ENCODE data around the gene CALD1. TPM values are rescaled to one million over a fixed set of nuclear protein-coding genes. Genes with fewer than 3 reads are reported as not detected.

The CALD1 gene
- total and polyA plus RNA-seq, 8 donors: 146 to 1,007 (median 302) TPM

- TF ChIP-seq CTCF (IDR thresholded peaks at IDR 0.05) (no peak), POLR2AphosphoS5 (IDR thresholded peaks at IDR 0.05) (no peak), EP300 (IDR thresholded peaks at IDR 0.05) (no peak), POLR2A (IDR thresholded peaks at IDR 0.05) (no peak)
- Histone ChIP-seq H3K27me3 (no peaks in the 10 kb centered on the region), H3K27ac (no peak overlapping the region), H3K9me3 (no peaks in the 10 kb centered on the region), H3K36me3 (no peaks in the 10 kb centered on the region), H3K4me1 (peaks cover 0 to 20% (median 10%) of the 10 kb centered on the region in 4 donors), H3K4me3 (no peak overlapping the region)
- 74 to 87% (median 81%) methylated on average over 1 of the region's 1 CpG for WGBS, 5 donors
- DNase-seq: no peak
- intact Hi-C loops (cut with DNase I; ENCODE audit: low total_unique reads): no loop called here
Measured at GRCh38 chr7:134763960-134764359, 15.5 kb upstream of the CALD1 start.

- Histone ChIP-seq H3K9me3 (no peaks in the 10 kb centered on the region), H3K27me3 (no peaks in the 10 kb centered on the region), H3K4me1 (peaks cover 0 to 18% (median 10%) of the 10 kb centered on the region in 4 donors), H3K27ac (no peak overlapping the region), H3K4me3 (no peak overlapping the region), H3K36me3 (no peaks in the 10 kb centered on the region)
- WGBS, 5 donors: 85 to 94% (median 89%) methylated on average over 1 of the region's 1 CpG
- intact Hi-C loops (cut with DNase I; ENCODE audit: low total_unique reads): no loop called here
- no peak for TF ChIP-seq POLR2AphosphoS5 (IDR thresholded peaks at IDR 0.05)
- DNase-seq: no peak
Measured at GRCh38 chr7:134764365-134764764, 15.1 kb upstream of the CALD1 start.

- no peak overlapping the region for H3K4me3 ChIP-seq
- TF ChIP-seq CTCF (IDR thresholded peaks at IDR 0.05) (no peak), EP300 (IDR thresholded peaks at IDR 0.05) (no peak), POLR2AphosphoS5 (IDR thresholded peaks at IDR 0.05) (no peak), POLR2A (IDR thresholded peaks at IDR 0.05) (no peak)
- no peaks in the 10 kb centered on the region for H3K27me3 ChIP-seq
- H3K36me3 ChIP-seq: no peaks in the 10 kb centered on the region
- peak overlapping the region in 3 of 5 donors; percentile 30 to 58 (median 49) for H3K27ac ChIP-seq
- intact Hi-C loops (cut with DNase I; ENCODE audit: low total_unique reads): no loop called here
- no peaks in the 10 kb centered on the region for H3K9me3 ChIP-seq
- peaks cover 0 to 2% (median 1%) of the 10 kb centered on the region in 4 donors for H3K4me1 ChIP-seq
- peak in 1 of 2 donors; percentile 67 for DNase-seq
- 56 to 71% (median 62%) methylated on average over 15 of the region's 15 CpGs for WGBS, 5 donors
Measured at GRCh38 chr7:134766779-134767519, 12.5 kb upstream of the CALD1 start.

GRCh38 chr7:134767520-134768168 lies 11.8 kb upstream of the CALD1 start:
- intact Hi-C loops (cut with DNase I; ENCODE audit: low total_unique reads): no loop called here
- Histone ChIP-seq H3K9me3 (no peaks in the 10 kb centered on the region), H3K27me3 (no peaks in the 10 kb centered on the region), H3K4me1 (no peaks in the 10 kb centered on the region), H3K4me3 (no peak overlapping the region), H3K27ac (peak overlapping the region in 2 of 5 donors; percentile 49 to 58), H3K36me3 (no peaks in the 10 kb centered on the region)
- WGBS, 5 donors: 58 to 91% (median 75%) methylated on average over 5 of the region's 5 CpGs
- no peak for TF ChIP-seq POLR2A (IDR thresholded peaks at IDR 0.05)
- TF ChIP-seq POLR2AphosphoS5 (IDR thresholded peaks at IDR 0.05): no peak
- TF ChIP-seq CTCF (IDR thresholded peaks at IDR 0.05): no peak
- TF ChIP-seq EP300 (IDR thresholded peaks at IDR 0.05): no peak
- DNase-seq: peak in 1 of 2 donors; percentile 37

Measured in stomach (tissue), 9 donors.